DMS153 treated with DMSO at 0.1 percent for 48 hours (cell line): ENCODE results near the gene LCE7A.

Experiments
- DNase-seq: peaks from one replicate; lab custom pipeline; 2025; ENCODE audit not compliant: unreplicated experiment; lab: John Stamatoyannopoulos, UW

Gene LCE7A

GRCh38 chr1:152859696-152860095 lies at the start of gene LCE7A:
Gene LCE7A (plus strand): TSS chr1:152859996. CDS start chr1:152860698, 702 bp downstream.
- no peak for DNase-seq

DNA sequence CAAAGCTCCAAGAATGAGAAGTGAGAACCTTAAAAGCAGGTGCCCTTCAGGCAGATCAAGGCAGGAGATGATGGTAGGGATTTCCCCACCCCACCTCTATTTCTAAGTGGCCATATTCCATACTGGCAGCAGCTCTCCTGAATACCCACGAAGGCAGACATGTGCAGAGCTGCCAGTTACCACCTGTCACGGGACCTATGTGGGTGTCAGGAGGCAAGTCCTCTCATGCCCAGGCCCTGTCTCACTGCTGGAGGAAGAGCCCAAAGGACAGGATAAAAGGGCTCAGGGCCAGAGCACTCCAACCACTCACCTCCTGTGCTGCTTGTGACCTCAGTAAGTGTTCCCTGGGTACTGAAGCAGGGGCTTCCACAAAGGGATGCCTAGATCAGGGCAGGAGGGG lies 48.7 kb upstream of the LCE7A start:
- no peak for DNase-seq

DNA sequence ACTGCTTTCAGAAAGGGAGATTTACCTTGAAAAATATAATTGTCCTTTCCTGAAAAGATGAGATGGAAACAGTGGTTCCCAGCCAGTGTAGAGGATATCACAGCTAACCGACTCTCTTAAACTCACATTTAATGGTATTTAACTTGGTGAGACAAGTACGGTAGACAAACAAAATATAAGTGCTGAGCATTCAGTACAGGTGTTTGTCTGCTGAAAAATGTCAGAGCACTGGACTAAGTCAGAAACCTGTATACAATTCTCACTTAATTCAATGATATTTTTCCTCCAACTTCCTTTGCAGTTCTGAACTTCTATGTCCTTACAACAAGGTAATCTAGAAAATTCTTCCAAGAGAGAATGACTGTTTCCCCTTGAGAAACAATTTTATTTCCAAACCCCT lies 48.1 kb upstream of the LCE7A start, which contains the start of gene LCE1B:
TSS of gene LCE1B (plus strand) at position 301 of the 400 bp plus-strand sequence. CDS start 476 bp downstream, outside the sequence.
- no peak for DNase-seq

DNA sequence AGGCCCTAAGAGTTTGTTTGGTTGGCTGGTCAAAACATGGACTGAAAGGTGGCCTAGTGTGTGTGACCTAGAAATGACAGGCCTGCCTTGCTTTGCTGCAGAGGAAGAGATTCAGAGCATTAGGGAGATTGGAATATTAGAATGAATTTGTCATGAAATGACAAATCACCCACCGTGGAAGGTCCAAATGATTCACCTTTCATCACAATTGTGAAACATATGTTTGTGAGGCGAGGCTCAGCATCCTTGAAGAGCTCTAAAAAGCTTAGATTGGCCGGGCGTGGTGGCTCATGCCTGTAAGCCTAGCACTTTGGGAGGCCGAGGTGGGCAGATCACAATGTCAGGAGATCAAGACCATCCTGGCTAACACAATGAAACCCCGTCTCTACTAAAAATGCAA lies 42.5 kb upstream of the LCE7A start:
- no peak for DNase-seq

GRCh38 chr1:152823294-152823693 lies 36.5 kb upstream of the LCE7A start:
- DNase-seq, result no peak

DNA sequence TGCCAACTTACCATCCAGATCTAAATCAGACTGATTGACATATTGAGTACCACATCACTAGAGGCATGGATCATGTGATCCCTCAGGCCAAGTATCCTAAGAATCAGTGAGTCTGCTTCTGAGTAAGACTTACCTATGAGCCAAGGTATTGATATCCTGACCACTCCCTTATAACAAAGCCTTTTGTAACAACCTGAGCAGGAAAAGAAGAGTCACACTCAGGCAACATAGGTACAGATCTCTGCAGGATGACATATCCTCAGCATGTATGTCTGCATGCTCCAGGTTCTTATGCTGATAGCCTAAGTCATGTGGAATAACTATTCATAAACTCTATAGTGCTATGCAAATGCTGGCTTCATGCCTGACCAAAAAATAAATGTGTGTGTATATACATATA lies 34.8 kb upstream of the LCE7A start:
- no peak for DNase-seq

DNA sequence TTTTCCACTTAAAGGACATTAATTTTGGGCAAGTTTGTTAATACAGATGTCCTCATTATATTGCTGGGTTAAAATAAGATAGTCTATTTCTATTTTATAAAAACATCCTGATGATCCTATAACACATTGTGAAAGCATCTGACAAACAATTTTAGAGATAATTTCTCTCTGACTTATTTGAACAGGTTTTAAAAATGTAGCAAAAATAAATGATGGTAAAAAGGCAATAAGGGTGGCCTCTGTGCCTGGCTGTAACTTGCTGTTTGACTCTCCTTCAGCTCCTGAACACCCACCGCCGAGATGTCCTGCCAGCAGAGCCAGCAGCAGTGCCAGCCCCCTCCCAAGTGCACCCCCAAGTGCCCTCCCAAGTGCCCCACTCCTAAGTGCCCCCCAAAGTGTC lies 32.6 kb upstream of the LCE7A start, which contains the start of gene LCE1A:
TSS of gene LCE1A (plus strand) at position 301 of the 400 bp plus-strand sequence. CDS start at position 301, 0 bp downstream.
- no peak for DNase-seq

DNA sequence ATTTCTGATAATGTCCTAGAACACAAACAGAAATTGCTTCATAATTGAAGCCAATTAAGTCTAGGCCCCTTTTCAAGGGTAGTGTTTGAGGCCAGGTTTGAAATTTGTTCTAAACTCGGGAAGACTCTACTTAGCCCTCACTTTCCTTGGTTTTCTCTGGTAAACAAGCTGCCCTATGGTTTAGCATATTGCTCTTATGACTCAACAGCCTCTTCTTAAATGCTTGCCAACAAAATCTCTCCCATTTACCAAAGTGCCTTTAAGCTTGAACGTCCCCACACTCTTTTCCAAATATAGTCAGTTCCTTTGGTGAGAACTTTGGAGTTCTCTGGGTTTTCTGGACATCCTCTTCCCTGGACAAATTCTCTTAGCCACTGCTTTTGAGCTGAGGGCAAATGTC lies 22.9 kb upstream of the LCE7A start:
- no peak for DNase-seq

GRCh38 chr1:152842556-152842955 lies 17.2 kb upstream of the LCE7A start, which contains the start of gene LCE6A:
Gene LCE6A (plus strand): TSS chr1:152842856. CDS start chr1:152843521, 665 bp downstream.
- no peak for DNase-seq

DNA sequence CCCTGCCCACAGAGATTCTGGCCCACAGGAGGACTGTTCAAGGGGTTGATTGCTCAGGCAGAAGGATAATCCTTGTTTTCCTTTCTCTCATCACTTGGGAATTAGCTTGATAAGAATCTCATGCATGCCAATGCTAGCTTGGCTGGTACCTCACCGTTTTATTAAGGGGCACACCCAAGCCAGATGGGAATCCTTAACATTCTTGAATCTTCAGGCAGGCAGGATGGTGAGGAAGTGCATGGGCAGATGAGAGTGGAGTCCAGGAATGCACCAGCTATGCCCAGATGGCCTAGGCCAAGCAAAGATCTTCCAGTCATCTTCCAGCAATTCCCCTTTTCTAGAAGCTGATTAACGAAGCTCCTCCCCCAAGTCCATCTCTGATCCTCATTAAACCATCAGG lies 4.1 kb upstream of the LCE7A start:
- DNase-seq, result no peak

GRCh38 chr1:152858062-152858461 lies 1.7 kb upstream of the LCE7A start:
- no peak for DNase-seq

- no peak for DNase-seq
Observed at GRCh38 chr1:152860129-152860528, 333 bp downstream of the LCE7A start.

GRCh38 chr1:152861374-152861773 lies 1.6 kb downstream of the LCE7A start:
- no peak for DNase-seq

DNA sequence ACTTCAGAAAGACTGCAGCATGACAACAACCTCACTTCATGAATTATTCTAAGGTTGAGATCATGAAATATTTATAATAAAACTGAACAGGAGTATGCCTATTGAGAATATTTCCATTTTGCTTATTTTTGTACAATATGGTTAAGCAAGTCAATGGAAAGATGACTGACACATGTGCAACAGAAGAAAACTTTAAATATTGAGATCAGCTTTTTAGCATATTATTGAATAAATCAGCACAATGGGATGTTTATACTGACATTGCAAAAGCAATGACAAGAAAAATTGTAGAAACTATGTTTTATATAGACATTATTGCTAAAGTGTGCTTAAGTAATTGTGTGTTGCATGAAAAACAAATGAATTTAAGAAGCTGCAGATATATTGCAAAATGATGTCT lies 4.6 kb downstream of the LCE7A start:
- DNase-seq, result no peak

GRCh38 chr1:152866321-152866720 lies 6.5 kb downstream of the LCE7A start:
- no peak for DNase-seq

DNA sequence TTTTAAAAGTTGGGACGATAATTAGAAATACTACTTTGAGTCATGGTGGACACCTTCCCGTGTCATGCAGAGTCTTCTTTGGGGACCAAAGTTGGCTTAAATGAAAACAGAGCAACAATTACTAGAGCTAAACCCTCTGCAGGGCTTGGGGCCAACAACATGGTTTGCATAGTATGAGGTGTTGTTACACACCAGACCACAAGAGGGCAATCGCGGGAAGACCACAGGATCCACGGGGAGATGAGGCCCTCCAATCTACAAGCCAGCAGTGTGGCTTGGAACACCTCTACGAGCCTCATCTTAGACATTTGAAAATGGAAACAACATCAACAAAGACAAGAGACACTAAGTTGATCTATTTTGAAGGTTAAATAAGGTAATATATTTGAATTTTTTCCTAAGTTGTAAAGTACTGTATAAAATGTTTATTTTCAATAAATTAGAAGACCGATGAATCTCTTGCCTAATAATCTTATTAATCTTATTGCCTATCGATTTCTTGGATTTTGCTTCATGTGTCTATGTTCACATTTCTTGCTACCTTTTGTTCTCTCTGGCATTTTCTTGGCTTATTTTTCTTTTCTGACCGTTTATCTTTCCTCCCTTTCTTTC lies 10.1 kb downstream of the LCE7A start:
- peak; percentile 86 for DNase-seq

DNA sequence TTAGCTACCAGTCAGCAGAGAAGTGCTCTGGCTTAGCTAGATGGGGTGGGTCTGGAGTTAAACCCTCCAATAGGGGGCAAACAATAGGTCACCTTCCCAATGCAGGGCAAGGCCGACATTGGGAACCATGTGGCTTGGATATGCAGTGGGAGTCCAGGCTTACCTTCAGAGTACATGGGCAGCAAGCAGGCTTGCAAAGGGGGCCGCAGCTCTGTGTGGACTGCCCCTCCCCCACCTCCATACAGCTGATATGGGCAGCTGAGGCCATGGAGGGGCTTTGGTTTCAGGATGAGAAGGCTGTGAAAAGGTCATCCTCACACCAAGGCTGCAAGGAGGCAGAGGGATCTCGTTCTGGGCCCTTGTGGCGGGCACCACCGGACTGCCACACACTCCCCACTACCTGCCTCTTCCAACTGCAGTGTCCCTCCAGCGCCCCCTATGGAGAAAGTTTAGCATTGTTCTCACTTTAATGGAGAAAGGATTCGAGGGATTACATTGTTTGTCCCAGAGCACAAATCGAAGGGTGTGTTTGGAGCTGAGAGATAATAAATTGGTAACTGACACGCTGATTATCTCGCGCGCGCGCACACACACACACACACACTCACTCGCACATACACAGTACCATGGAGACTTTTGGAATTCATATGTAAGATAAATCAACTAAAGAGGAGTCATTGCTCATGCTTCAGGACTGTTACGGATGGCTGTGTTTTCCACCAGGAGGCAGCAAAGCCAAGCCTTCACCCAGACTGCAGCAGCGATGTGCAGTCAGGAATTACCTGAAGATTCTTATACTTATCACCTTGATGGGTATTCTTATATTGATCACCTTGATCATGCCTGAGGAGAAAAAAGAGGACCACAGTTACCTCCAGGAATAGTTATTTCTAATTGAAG lies 11.3 kb downstream of the LCE7A start:
- no peak for DNase-seq

- no peak for DNase-seq
Observed at GRCh38 chr1:152871731-152872126, 11.9 kb downstream of the LCE7A start.

- DNase-seq, result no peak
Observed at GRCh38 chr1:152873495-152873894, 13.7 kb downstream of the LCE7A start.

DNA sequence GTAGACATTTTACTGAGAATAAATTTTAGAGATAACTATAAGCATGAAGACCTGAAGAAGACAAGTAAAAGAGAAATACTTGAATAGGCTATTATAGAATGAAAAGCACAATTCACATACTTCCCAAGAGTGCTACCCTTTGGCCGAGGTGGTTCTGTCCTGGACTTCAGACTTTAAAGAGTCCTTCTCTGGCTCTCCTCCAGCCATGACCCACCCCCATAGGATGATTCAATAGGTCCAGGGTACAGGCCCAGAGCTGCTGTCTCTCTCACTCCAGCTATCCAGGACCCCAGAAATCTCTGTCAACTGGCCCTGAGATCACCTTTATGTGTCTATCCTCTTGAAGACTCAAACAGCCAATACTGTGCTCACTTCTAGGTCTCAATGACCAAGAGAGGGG lies 17.0 kb downstream of the LCE7A start:
- DNase-seq, result no peak

DNA sequence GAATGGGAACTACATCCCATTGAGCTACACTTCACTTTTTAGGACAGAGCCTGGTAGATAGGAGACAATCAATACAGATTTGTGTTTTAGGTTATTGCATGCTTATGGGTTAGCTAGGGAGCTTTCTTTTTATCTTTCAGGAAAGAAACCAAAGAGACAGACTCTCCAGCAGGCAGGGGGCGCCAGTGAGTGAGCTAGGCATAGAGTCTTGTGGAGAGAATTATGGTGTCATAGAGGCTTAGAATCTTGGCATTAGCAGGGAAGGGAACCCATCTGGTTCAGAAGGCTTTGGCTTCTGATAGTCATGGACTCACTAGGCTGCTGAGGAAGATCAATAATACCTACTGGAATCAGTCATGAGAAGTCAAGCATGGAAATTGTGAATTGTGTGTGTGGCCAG lies 18.2 kb downstream of the LCE7A start, which contains the start of gene SMCP:
TSS of gene SMCP (plus strand) at position 281 of the 400 bp plus-strand sequence. CDS start 6,101 bp downstream, outside the sequence.
- DNase-seq, result no peak
